DOHH2 (cell line): ENCODE results near the gene CARD10.

Experiments used
- CTCF ChIP-seq: fragments of 200-600 bp; sonication (generic); IDR thresholded peaks from one replicate; pipeline ENCODE4 v1.5.1; 2014; ENCODE audit warnings: antibody characterized with exemption, mild to moderate bottlenecking, low read depth, low read length; ENCODE audit not compliant: poor library complexity, severe bottlenecking
- EZH2phosphoT487 ChIP-seq: fragments of 200-600 bp; sonication (generic); IDR thresholded peaks from 2 replicates; pipeline ENCODE4 v1.6.1; 2017; ENCODE audit warnings: borderline replicate concordance, mild to moderate bottlenecking, antibody characterized with exemption, low read length, moderate library complexity, mixed read lengths

DNA sequence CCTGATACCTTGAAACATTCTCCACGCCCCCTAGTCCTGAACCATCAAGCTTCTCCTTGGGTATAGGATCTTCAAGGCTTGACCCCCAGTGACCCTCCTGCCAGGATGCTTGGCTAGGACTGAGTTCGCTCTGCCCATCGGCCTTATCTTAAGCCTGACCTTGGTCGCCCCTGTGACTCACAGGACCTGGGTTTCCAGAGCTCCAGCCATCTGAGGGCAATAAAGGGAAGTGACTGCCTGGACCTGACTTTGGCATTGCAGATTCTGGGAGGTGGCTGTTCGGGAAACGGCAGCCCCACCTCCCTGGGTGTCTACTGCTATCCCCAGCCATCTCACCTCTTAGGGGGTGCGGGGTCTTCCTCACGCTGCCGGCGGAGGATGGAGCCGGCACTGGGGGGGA is 15.4 kb downstream of the CARD10 start:
- TF ChIP-seq CTCF (no peak), EZH2phosphoT487 (no peak)
